NCI-H2081 treated with DMSO at 0.1 percent for 48 hours (cell line): ENCODE data around the gene MRPL18.
"Not testable (repeated sequence)": the region's sequence is repeated elsewhere in the genome, so short reads cannot be mapped to it uniquely, and the experiment has no call there.

ENCODE experiments used
- DNase-seq: peaks from one replicate; lab custom pipeline; 2025; lab: John Stamatoyannopoulos, UW

MRPL18 gene

GRCh38 chr6:159772196-159772595 is 18.1 kb upstream of the MRPL18 start:
- DNase-seq, result no peak

DNA sequence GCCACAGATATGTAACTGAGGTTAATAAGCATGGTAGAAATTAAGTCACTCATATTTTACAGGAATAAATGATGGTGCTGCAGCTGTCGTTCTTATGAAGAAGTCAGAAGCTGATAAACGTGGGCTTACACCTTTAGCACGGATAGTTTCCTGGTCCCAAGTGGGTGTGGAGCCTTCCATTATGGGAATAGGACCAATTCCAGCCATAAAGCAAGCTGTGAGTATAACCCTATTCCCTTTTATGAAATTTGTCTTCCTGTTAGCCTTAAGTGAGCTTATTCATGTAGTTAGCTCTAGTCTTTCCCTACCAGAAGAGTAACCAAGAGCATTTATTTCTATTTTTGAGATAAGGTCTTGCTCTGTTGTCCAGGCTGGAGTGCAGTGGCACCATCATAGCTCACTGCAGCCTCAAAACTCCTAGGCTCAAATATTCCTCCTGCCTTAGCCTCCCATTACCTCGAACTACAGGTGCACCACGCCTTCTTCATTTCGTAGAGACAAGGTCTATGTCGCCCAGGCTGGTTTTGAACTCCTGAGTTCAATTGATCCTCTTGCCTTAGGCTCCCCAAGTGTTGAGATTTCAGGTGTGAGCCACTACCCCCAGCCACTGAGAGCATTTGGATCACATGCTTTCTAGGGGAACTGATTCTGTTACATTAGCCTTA is 12.9 kb upstream of the MRPL18 start:
- DNase-seq, result no peak

DNA sequence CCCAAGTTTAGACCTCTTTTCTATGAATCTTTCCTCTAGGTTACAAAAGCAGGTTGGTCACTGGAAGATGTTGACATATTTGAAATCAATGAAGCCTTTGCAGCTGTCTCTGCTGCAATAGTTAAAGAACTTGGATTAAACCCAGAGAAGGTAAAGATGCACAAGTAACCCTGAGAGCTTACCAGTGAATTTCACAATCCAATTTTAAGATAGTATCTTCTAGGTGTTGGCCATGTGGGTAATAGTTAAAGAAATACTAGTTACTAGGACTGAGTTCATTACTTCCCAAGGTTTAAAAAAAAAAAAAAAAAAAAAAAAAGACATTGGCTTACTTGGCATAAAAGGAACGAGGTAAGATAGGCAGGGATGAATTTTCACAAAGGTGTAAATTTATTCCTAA is 12.1 kb upstream of the MRPL18 start:
- no peak for DNase-seq

DNA sequence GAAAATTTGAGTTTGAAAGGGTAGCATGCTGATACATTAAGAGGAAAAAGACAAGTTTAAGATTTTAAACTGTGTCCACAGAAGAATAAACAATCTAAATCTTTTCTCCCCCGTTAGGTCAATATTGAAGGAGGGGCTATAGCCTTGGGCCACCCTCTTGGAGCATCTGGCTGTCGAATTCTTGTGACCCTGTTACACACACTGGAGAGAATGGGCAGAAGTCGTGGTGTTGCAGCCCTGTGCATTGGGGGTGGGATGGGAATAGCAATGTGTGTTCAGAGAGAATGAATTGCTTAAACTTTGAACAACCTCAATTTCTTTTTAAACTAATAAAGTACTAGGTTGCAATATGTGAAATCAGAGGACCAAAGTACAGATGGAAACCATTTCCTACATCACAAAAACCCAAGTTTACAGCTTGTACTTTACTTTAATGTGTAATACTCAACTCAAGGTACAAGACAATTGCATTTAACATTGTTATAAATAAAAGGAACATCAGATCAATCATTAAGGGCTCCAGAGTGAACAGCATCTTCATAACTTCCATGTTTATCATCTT is 11.6 kb upstream of the MRPL18 start:
- DNase-seq, result no peak

DNA sequence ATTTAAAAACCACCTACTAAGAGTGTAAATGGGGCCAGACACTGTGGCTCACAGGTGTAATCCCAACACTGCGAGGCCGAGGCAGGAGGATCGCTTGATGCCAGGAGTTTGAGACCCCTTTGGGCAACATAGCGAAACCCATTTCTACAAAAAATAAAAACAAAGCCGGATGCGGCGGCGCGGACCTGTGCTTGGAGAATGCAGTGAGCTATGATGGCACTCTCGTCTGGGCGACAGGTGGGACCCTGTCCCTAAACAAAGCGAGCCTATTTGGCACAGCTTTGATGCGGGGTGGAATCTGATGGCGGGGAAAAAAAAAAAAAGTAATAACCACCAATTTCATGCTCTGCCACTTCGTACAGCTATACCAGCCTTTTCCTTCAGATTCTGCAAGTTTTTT is 2.0 kb upstream of the MRPL18 start:
- no peak for DNase-seq

DNA sequence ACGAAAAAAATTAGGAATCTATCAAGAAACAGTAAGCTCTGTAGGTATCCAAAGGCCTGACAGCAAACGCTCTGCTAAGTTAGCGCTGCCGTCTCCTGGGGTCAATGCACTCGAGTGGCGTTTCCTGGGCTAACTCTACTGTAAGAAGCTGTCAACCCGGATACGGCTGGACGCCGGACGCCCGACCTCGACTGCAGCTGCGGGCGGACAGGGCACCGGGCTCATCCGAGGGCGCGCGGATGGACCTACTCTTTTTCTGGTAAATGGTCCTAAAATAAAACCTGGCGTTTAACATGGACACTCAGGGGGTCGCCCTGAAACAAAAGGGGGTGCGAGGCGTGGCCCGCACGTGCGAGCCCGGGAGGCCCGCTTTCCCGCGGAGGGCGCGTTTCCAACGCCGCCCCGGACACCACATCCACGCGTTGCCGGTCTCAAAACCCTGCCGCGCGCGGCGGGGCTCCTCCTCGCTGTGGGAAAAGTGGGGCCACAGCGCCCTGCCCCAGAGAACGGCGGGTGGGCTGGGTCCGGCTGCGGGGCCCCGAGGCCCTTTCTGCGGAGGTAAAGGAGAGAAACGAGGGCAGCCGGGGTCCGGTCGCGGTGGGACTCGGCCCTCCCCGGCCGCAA is 1.4 kb upstream of the MRPL18 start:
- DNase-seq, result no peak

DNA sequence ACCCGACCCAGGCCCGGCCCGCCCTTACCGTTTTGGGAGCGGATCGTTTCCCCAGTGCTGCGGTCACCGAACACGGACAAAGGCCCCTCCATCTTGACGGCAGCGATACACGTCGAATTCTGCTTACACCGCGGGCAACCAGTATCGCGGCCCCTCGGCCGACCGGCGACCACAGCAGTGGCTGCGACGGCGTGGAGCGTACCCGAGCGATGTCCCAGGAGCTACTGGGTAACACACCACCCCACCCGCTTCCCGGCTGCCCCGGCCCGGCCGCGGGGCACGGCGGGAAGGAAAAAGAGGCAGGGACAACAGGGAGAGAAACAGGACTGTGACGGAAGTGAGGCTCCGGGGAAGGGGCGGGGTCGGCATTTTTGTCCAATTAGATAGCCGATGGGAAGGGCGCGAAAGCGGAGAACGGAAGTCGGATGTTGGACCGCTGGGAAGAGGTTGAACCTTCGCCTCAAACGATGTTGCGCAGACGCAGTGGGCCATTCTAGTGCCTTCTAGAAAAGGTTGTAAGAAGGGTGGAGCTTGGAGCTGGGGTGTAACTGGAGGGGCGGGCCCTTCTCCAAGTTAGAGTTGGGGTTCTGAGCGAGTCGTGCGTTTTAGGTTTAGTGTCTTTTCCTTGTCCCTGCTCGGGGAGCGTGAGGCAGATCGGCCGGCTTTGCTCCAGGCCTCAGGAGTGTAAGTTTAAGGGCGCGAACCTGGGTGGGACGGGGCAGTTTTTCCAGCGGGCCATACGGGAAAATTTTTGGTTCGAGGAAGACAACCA is 704 bp upstream of the MRPL18 start, which contains the start of gene TCP1:
Gene TCP1, minus strand, starts transcription at position 226 of the 772 bp plus-strand sequence. Its CDS starts 134 bp downstream, at position 92.
- DNase-seq, result peak; percentile 90

GRCh38 chr6:159790956-159791598 is 810 bp downstream of the MRPL18 start:
- no peak for DNase-seq

DNA sequence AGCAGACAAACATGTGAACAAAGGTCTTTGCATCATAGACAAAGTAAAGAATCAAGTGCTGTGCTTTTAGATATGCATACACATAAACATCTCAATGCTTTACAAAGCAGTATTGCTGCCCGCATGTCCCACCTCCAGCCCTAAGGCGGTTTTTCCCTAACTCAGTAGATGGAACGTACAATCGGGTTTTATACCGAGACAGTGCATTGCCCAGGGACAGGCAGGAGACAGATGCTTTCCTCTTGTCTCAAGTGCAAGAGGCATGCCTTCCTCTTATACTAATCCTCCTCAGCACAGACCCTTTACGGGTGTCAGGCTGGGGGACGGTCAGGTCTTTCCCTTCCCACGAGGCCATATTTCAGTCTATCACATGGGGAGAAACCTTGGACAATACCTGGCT is 4.7 kb downstream of the MRPL18 start:
- DNase-seq, result not testable (repeated sequence)

- no peak for DNase-seq
Observed at GRCh38 chr6:159797554-159797953, 7.3 kb downstream of the MRPL18 start.

DNA sequence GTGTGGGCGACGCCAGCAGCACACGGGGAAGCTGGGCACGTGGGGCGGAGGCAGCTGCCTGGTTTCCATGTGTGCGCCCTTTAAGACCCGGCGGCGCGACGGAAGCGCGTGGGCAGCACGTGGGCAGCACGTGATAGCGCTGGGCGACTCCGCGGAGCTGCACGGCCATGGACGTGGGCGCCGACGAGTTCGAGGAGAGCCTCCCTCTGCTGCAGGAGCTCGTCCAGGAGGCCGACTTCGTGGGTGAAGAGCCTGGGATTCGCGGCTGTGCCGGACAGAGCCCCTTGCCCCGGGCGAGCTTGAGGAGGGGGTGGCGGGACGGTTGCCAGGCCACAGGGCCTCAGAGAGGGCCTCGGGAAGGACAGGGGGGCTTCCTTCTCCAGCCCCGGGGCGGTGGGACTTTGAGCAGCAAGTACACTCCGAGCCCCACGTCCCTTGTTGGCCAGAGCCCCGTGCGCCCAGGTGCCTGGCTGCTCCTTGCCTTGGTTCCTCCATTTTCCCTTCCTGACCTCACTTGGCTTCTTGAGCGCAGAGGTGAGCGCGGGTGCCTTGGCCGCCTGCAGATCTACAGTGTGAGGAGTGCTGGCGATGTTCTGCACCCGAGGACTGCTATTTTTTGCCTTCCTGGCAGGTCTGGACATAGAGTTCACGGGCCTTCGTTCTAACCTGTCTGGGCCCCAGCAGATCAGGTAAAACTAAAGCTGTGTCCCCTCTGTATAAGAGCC is 10.0 kb downstream of the MRPL18 start, which contains the start of gene PNLDC1:
Gene PNLDC1, plus strand, starts transcription at position 136 of the 725 bp plus-strand sequence. Its CDS starts 32 bp downstream, at position 168.
- no peak for DNase-seq

DNA sequence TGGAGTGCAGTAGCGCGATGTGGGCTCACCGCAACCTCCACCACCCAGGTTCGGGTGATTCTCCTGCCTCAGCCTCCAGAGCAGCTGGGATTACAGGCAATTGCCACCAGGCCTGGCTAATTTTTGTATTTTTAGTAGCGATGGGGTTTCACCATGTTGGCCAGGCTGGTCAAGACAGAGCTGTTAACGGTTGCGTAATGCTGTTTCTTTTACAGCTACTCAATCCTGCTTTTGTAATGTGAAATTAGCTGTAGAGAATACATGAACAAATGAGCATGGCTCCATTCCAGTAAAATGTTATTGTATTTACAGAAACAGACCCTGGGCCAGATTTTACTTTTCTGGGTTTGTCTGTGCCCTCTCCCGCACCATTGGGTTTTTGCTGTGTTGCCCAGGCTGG is 11.7 kb downstream of the MRPL18 start:
- DNase-seq, result no peak

- no peak for DNase-seq
Observed at GRCh38 chr6:159804504-159804903, 14.2 kb downstream of the MRPL18 start.

- no peak for DNase-seq
Observed at GRCh38 chr6:159805440-159806020, 15.3 kb downstream of the MRPL18 start.

DNA sequence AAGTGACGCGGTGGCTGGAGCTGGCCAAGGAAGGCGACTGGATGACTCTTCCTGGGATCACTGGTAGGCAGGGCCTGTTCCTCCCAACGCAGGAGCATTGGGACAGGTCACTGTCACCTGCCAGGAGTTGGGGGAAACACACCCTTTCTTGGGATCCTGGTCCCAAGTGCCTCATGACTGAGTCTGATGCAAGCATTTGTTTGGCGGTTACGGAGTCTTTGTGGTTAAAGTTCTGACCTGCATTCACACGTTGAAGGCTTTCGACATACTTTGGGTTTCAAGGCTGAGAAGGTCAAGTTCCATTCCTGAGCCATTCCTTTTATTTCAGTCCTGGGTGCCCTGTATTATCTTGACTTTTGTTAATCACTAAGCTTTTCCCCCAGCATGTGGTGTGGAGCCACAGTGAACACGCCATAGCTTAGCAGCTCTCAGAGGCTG is 15.8 kb downstream of the MRPL18 start:
- no peak for DNase-seq

DNA sequence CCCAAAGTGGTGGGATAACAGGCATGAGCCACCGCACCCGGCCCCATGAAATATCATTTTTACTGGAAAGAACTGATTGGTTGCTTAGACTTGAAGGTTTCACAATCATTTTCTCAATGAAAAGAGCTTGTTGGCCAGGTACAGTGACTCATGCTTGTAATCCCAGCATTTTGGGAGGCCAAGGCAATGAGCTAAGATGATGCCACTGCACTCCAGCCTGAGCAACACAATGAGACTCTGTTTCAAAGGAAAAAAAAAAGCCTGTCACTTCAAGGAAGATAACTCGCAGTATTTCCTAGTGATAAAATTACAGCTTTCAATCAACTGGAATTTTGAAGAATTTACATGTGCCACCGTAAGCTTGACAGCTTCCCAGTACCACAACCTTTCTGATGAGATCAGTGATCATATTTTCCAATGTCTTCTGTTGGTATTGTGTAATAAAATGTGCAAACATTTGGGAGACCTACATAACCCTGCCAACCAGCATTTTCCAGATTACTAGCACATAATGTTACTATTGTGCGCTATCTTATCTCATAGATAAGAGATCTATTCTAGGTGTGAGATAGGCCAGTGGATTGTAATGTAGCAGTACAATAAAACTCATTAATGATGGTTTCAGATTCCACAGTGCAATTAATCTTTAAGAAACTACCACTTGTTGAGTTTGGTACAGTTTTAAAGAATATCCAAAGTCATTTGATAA is 17.0 kb downstream of the MRPL18 start:
- DNase-seq, result no peak

DNA sequence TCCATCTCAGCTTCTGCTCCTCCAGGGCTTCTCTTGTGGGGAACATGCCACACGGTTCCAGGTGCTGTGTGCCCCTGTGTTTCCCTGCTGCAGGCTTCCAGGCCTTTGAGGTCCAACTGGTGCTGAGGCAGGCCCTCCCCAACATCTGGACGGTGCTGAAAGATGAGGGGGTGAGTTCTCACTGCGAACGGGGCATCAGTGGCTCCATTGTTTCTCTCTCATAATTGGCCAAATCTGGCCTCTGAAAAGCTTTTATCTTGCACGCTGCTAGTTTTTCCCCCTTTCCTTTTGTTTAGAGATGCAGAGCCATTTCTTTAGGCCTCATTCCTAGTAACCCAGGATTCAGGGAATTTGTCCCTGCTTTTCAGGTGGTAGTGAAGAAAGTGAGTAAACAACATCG is 18.4 kb downstream of the MRPL18 start:
- no peak for DNase-seq

DNA sequence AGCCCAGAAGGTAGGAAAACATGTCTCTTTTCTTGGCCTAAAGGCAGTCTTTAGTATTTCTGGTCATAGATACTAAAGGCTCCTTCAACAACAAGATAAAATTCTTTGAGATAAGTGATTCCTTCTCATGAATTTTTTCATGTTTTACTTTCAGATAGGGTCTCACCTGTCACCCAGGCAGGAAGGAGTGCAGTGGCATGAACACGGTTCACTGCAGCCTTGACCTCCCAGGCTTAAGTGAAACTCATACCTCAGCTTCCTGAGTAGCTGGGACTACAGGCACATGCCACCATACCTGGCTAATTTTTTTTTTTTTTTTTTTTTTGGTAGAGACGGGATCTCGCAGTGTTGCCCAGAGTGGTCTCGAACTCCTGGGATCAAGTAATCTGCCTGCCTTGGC is 18.9 kb downstream of the MRPL18 start:
- DNase-seq, result no peak

DNA sequence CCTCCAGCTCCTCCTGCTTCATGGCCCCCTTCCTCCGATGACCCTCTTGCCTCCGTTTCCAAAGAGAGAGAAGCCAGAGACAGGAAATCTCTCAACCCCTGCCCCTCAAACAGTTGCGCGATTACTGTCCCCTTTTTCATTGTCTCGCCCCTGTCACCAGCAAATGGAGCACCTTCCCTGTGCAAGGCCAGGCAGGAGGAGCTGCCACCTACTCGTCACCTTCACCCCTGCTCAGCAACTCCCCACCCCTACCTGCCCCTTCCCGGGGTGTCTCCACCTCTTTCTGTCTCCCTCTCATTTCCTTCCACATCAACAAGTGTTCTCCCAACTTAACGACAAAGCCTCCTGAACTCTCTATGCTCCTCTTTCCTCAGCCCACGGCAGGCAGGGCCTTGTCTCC is 23.5 kb downstream of the MRPL18 start:
- no peak for DNase-seq

DNA sequence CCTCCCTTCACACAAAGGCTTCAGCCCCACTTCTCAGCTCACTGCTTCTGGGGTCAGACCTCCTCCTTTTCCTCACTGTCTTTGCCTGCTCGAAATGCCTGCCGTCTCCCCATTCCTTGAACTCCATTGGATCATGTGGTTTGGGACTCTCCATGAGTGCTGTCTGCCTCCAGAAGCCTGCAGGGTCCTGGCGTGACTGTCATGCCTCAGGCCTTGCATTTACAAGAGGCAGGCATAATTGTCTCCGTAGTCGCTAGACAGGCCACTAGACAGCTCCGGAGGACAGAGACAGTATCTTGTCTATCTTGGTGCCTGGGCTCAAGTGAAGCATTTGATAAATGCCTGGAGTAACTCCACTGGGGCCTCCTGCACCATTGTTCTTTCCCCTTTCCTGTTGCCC is 25.1 kb downstream of the MRPL18 start:
- DNase-seq, result no peak
